GM13977 (cell line): ENCODE results near the gene PDE4D.
"Not testable (repeated sequence)": the region's sequence is repeated elsewhere in the genome, so short reads cannot be mapped to it uniquely, and the experiment has no call there.

Source experiments
- DNase-seq: peaks from one replicate; pipeline ENCODE4 v3.0.0; 2012; ENCODE audit warnings: low spot score
- in situ Hi-C: fragments of 300-500 bp; cut with MboI; formaldehyde crosslinking; loops from one replicate; pipeline ENCODE4 v1.12.0; 2022; ENCODE audit warnings: low sequenced_read_pairs, low pct_unique_long_range_greater_than_20kb, mixed read lengths, inconsistent platforms; ENCODE audit not compliant: unreplicated experiment
- TF ChIP-seq, protein P1 (sequence below): IDR thresholded peaks from 2 replicates; pipeline ENCODE4 v1.5.1; 2012; ENCODE audit warnings: mild to moderate bottlenecking, control low read depth; ENCODE audit not compliant: insufficient read depth; ENCODE audit errors: extremely low read depth, missing control alignments

PDE4D gene

DNA sequence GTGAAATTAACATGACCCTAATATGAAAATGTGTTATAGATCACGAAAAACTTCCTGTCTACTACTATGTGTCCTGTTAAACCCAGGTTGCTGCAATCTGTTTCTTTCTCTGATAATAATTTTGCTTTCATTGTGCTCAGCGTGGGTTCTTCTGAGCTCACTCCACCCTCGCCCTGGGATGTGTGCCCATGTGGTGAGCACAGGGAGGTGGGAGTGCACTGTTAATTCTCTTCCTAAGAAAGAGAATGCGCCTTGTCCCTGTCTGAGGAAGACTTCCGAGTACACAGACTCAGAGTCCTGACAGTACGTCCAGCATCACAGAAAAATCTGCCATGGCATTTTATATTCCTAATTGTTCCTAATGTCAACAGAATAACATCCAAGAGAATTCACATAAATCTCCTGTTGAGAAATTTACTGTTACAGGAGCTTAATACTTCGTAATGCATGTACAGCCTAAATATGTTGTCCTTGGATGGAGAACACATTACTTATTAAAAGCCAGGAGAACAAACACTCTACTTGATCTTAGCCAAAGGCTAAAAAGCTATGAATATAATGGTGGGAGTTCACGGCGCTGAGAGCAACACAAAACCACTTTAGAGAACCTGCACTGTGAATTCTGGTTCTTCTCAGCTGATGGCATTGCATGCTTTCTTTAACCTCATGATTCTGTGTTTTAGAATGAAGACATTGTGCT is 102.6 kb downstream of the PDE4D start:
- in situ Hi-C loops: loop anchor here (25.0 kb wide), 1 partner anchor 404 kb away; no protein-coding TSS in a partner anchor
- TF ChIP-seq, protein P1, sequence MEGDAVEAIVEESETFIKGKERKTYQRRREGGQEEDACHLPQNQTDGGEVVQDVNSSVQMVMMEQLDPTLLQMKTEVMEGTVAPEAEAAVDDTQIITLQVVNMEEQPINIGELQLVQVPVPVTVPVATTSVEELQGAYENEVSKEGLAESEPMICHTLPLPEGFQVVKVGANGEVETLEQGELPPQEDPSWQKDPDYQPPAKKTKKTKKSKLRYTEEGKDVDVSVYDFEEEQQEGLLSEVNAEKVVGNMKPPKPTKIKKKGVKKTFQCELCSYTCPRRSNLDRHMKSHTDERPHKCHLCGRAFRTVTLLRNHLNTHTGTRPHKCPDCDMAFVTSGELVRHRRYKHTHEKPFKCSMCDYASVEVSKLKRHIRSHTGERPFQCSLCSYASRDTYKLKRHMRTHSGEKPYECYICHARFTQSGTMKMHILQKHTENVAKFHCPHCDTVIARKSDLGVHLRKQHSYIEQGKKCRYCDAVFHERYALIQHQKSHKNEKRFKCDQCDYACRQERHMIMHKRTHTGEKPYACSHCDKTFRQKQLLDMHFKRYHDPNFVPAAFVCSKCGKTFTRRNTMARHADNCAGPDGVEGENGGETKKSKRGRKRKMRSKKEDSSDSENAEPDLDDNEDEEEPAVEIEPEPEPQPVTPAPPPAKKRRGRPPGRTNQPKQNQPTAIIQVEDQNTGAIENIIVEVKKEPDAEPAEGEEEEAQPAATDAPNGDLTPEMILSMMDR: no peak
- DNase-seq: no peak

GRCh38 chr5:59790376-59790775 is 103.2 kb downstream of the PDE4D start:
- in situ Hi-C loops: loop anchor here (25.0 kb wide), 1 partner anchor 403 kb away; no protein-coding TSS in a partner anchor
- TF ChIP-seq, protein P1: no peak
- no peak for DNase-seq

DNA sequence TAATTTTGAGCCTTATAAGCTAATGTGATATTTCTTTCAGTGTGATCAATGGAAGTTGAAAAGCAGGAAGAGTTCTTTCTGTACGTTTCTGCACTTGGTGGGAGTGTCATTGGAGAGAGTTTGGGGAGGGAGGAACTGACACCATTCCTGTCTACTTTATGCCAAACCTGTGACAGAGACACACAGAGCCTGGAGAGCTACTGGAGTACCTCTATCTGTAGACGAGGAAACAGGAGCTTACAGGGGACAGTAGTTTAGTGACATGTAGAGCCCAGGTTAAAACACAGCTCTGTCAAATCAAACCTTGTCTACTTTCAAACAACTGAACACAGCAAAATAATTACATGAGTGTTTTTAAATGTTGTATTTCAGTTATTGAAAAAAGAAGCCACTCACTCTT is 103.6 kb downstream of the PDE4D start:
- in situ Hi-C loops: loop anchor here (25.0 kb wide), 1 partner anchor 403 kb away; no protein-coding TSS in a partner anchor
- TF ChIP-seq, protein P1: no peak

GRCh38 chr5:59789197-59789596 is 104.3 kb downstream of the PDE4D start:
- TF ChIP-seq, protein P1: no peak
- in situ Hi-C loops: loop anchor here (25.0 kb wide), 1 partner anchor 402 kb away; no protein-coding TSS in a partner anchor

More for the DNA sequence above, 103.6 kb downstream of the PDE4D start:
- DNase-seq: no peak

GRCh38 chr5:59786334-59786805 is 107.2 kb downstream of the PDE4D start:
- in situ Hi-C loops: loop anchor here (25.0 kb wide), 1 partner anchor 399 kb away; no protein-coding TSS in a partner anchor
- TF ChIP-seq, protein P1: no peak
- DNase-seq: no peak

More at GRCh38 chr5:59789197-59789596, 104.3 kb downstream of the PDE4D start:
- DNase-seq: no peak

DNA sequence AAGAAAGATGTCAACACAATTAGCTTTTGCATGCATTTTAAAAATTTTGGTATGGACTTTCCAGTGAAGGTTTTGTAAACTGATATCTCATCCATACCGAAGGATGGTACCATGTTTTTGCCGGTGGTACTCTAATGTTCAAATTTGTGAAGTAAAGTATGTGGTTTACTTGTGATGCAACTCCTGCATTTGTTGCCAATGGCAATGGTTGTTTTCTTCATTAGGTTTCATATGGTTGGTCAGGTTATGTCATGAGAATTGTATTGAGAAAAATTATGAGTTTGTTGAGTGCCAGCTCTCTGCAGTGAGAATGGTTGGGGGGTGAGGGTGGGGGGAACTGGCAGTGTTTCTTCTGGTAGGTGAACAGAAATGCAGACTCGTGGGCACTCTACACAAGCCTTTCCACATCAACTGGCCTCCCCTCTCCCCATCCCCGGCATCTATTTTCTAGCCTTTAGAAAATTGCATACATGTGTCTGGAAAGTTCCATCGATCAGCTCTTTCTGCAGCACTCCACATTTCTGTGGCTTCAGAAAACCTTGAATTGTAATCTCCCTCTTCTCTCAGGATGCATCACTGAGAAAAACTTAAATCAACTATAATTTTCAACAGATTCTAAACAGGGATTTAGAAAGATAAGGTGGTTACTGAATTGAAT is 107.7 kb downstream of the PDE4D start:
- in situ Hi-C loops: loop anchor here (25.0 kb wide), 1 partner anchor 399 kb away; no protein-coding TSS in a partner anchor
- TF ChIP-seq, protein P1: no peak
- no peak for DNase-seq

- in situ Hi-C loops: loop anchor here (25.0 kb wide), 1 partner anchor 397 kb away; no protein-coding TSS in a partner anchor
- DNase-seq: not testable (repeated sequence)
Measured at GRCh38 chr5:59784708-59785107, 108.8 kb downstream of the PDE4D start.
